ENCODE results near the gene PRKCA. TPM values are rescaled to one million over a fixed set of nuclear protein-coding genes. Genes with fewer than 3 reads are reported as not detected.

PRKCA gene
- total and polyA plus RNA-seq, 2 experiments from 2014 or later = 6.4 to 35.4 TPM

DNA sequence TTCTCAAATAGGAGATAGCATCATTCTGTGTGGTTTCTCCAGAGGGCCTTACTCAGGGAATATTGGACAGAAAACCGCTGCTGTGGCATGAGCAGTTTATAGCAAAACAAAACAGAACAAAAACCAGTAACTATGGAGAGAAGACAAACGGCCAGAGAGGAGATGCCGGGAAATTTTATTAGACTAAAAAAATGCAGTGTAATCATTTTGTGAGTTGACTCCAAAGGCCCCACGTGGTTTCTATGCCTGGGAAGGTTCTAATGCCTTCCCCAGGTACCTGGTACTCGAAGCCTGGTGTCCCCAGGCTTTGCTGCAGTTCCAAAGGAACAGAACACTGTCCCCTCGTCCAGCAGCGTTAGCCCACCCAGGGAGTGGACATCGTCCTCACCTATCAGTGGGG lies 519.6 kb downstream of the PRKCA start:
- H3K4me1 Mint-ChIP-seq = peaks cover 3% of the 10 kb centered on the region
- H3K27ac Mint-ChIP-seq = no peak overlapping the region
- H3K27ac ChIP-seq (ENCODE audit: low read depth) = no peak overlapping the region
- no peak overlapping the region for H3K4me3 ChIP-seq
- no peaks in the 10 kb centered on the region for H3K27me3 ChIP-seq (ENCODE audit: insufficient read depth)
- no peak overlapping the region for H3K4me3 Mint-ChIP-seq
- no peaks in the 10 kb centered on the region for H3K4me1 ChIP-seq (ENCODE audit: insufficient read depth)
- H3K36me3 Mint-ChIP-seq (ENCODE audit: low read depth) = peaks cover 13% of the 10 kb centered on the region; the same call in 2 of the 3 replicates
- H3K36me3 ChIP-seq (ENCODE audit: insufficient read depth) = 0 out of 2 replicates have a peak, but pooled peaks cover 3% of the 10 kb centered on the region
- H3K79me2 ChIP-seq (replicated peaks; ENCODE audit: insufficient read depth) = no peaks in the 10 kb centered on the region
- no peaks in the 10 kb centered on the region for H3F3A ChIP-seq (replicated peaks; ENCODE audit: low read depth)
- no peak for ATAC-seq
- H3K27me3 Mint-ChIP-seq (ENCODE audit: insufficient read depth, low read depth, poor library complexity) = no peaks in the 10 kb centered on the region
- no peak for DNase-seq (ENCODE audit: low spot score)
- no peak overlapping the region for H2AFZ ChIP-seq
- H3K9me3 Mint-ChIP-seq = peaks cover 22% of the 10 kb centered on the region
- no peak overlapping the region for H3K4me2 ChIP-seq
- TF ChIP-seq EZH2 (IDR thresholded peaks at IDR 0.05; ENCODE audit: low read depth, unreplicated experiment) = no peak
- TF ChIP-seq, protein P1, sequence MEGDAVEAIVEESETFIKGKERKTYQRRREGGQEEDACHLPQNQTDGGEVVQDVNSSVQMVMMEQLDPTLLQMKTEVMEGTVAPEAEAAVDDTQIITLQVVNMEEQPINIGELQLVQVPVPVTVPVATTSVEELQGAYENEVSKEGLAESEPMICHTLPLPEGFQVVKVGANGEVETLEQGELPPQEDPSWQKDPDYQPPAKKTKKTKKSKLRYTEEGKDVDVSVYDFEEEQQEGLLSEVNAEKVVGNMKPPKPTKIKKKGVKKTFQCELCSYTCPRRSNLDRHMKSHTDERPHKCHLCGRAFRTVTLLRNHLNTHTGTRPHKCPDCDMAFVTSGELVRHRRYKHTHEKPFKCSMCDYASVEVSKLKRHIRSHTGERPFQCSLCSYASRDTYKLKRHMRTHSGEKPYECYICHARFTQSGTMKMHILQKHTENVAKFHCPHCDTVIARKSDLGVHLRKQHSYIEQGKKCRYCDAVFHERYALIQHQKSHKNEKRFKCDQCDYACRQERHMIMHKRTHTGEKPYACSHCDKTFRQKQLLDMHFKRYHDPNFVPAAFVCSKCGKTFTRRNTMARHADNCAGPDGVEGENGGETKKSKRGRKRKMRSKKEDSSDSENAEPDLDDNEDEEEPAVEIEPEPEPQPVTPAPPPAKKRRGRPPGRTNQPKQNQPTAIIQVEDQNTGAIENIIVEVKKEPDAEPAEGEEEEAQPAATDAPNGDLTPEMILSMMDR (conservative IDR thresholded peaks at IDR 0.05; ENCODE audit: low read depth in 2 of 2) = no peak
- TF ChIP-seq ZNF114 (CRISPR knock-in tag; IDR thresholded peaks at IDR 0.05) = no peak
- no peak for TF ChIP-seq STAT1 (IDR thresholded peaks at IDR 0.05; ENCODE audit: unreplicated experiment)
- TF ChIP-seq EZH2phosphoT487 (IDR thresholded peaks at IDR 0.05; ENCODE audit: unreplicated experiment) = no peak
- no peak for TF ChIP-seq CREB1 (CRISPR knock-in tag; IDR thresholded peaks at IDR 0.05; ENCODE audit: low read depth)
- TF ChIP-seq, protein P2, sequence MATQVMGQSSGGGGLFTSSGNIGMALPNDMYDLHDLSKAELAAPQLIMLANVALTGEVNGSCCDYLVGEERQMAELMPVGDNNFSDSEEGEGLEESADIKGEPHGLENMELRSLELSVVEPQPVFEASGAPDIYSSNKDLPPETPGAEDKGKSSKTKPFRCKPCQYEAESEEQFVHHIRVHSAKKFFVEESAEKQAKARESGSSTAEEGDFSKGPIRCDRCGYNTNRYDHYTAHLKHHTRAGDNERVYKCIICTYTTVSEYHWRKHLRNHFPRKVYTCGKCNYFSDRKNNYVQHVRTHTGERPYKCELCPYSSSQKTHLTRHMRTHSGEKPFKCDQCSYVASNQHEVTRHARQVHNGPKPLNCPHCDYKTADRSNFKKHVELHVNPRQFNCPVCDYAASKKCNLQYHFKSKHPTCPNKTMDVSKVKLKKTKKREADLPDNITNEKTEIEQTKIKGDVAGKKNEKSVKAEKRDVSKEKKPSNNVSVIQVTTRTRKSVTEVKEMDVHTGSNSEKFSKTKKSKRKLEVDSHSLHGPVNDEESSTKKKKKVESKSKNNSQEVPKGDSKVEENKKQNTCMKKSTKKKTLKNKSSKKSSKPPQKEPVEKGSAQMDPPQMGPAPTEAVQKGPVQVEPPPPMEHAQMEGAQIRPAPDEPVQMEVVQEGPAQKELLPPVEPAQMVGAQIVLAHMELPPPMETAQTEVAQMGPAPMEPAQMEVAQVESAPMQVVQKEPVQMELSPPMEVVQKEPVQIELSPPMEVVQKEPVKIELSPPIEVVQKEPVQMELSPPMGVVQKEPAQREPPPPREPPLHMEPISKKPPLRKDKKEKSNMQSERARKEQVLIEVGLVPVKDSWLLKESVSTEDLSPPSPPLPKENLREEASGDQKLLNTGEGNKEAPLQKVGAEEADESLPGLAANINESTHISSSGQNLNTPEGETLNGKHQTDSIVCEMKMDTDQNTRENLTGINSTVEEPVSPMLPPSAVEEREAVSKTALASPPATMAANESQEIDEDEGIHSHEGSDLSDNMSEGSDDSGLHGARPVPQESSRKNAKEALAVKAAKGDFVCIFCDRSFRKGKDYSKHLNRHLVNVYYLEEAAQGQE (IDR thresholded peaks at IDR 0.05; ENCODE audit: unreplicated experiment) = no peak
- TF ChIP-seq NANOG (IDR thresholded peaks at IDR 0.05; ENCODE audit: borderline replicate concordance) = no peak
- TF ChIP-seq JUNB (IDR thresholded peaks at IDR 0.05; ENCODE audit: unreplicated experiment) = no peak
- TF ChIP-seq POLR2AphosphoS5 (IDR thresholded peaks at IDR 0.05; ENCODE audit: low read depth) = no peak
- no peak for TF ChIP-seq ZNF331 (CRISPR knock-in tag; IDR thresholded peaks at IDR 0.05; ENCODE audit: low read depth)
- TF ChIP-seq, protein P3, sequence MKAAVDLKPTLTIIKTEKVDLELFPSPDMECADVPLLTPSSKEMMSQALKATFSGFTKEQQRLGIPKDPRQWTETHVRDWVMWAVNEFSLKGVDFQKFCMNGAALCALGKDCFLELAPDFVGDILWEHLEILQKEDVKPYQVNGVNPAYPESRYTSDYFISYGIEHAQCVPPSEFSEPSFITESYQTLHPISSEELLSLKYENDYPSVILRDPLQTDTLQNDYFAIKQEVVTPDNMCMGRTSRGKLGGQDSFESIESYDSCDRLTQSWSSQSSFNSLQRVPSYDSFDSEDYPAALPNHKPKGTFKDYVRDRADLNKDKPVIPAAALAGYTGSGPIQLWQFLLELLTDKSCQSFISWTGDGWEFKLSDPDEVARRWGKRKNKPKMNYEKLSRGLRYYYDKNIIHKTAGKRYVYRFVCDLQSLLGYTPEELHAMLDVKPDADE (IDR thresholded peaks at IDR 0.05) = no peak
- no peaks in the 10 kb centered on the region for H4K20me1 ChIP-seq (replicated peaks; ENCODE audit: insufficient read depth)
- no peaks in the 10 kb centered on the region for H3K9me2 ChIP-seq (ENCODE audit: insufficient read depth)
